ENCODE data around the gene GMDS.

The GMDS gene

DNA sequence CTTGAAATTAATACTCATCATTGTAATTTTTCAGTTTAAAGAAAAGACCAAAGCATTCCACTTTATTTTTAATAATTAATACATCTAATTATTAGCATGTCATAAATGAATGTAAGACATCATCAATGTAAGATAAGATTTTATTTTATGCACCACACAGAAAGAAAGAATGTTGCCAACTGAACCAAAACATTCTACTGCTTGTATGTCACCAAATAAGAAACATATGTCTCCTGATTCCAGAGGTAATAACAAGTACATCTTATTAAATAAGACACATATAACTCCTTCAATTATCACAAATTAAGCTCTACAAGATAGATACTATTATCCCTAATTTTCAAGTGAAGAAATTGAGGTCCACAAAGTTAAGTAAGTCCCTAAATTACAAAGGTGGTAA lies 189.5 kb downstream of the GMDS start:
- Histone ChIP-seq H3K4me3 (ENCODE audit: low read length, poor library complexity, severe bottlenecking) (no peak overlapping the region), H2AFZ (ENCODE audit: low read length) (no peak overlapping the region)

DNA sequence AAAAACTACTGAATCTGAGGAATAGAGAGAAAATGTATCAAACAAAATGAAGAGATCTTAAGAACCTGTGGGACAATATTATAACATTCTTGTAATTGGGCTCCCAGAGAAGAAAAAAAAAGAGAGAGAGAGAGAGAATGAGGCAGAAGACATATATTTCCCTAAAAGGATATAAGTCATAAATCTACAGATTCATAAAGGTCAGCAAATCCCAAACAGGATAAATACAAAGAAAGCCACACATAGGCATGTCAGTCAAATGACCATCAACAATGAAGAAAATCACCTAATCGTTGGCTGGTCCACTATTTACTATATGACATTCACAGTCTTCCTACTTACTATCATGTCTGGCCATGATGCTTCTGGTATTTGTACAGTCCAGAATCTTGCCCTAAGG lies 190.3 kb downstream of the GMDS start:
- H3K36me3 ChIP-seq (ENCODE audit: insufficient read depth, low read length) = no peaks in the 10 kb centered on the region
- no peak overlapping the region for H3K4me2 ChIP-seq (ENCODE audit: low read depth, low read length, poor library complexity, severe bottlenecking)
- H2AFZ ChIP-seq (ENCODE audit: low read length) = no peak overlapping the region
- TF ChIP-seq, protein P1, sequence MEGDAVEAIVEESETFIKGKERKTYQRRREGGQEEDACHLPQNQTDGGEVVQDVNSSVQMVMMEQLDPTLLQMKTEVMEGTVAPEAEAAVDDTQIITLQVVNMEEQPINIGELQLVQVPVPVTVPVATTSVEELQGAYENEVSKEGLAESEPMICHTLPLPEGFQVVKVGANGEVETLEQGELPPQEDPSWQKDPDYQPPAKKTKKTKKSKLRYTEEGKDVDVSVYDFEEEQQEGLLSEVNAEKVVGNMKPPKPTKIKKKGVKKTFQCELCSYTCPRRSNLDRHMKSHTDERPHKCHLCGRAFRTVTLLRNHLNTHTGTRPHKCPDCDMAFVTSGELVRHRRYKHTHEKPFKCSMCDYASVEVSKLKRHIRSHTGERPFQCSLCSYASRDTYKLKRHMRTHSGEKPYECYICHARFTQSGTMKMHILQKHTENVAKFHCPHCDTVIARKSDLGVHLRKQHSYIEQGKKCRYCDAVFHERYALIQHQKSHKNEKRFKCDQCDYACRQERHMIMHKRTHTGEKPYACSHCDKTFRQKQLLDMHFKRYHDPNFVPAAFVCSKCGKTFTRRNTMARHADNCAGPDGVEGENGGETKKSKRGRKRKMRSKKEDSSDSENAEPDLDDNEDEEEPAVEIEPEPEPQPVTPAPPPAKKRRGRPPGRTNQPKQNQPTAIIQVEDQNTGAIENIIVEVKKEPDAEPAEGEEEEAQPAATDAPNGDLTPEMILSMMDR (conservative IDR thresholded peaks at IDR 0.05; ENCODE audit: low read length) = no peak
- no peak for TF ChIP-seq EZH2phosphoT487 (IDR thresholded peaks at IDR 0.05; ENCODE audit: borderline replicate concordance)
- no peaks in the 10 kb centered on the region for H3K79me2 ChIP-seq (ENCODE audit: insufficient read depth, low read length)
- H3F3A ChIP-seq (ENCODE audit: low read depth) = no peaks in the 10 kb centered on the region
- no peaks in the 10 kb centered on the region for H3K27me3 ChIP-seq (ENCODE audit: insufficient read depth, low read length, poor library complexity, severe bottlenecking)
- no peaks in the 10 kb centered on the region for H4K20me1 ChIP-seq (ENCODE audit: insufficient read depth, low read length, poor library complexity, severe bottlenecking)
- peaks cover 9% of the 10 kb centered on the region for H3K4me1 ChIP-seq (ENCODE audit: insufficient read depth, low read length, poor library complexity, severe bottlenecking)
- no peak overlapping the region for H3K9ac ChIP-seq (ENCODE audit: low read depth, low read length, poor library complexity, severe bottlenecking)
- no peaks in the 10 kb centered on the region for H3K9me3 ChIP-seq (ENCODE audit: insufficient read depth, low read depth, low read length)
- H3K9me2 ChIP-seq (replicated peaks; ENCODE audit: low read depth, low read length) = no peaks in the 10 kb centered on the region
- no peak overlapping the region for H3K4me3 ChIP-seq (ENCODE audit: low read length, poor library complexity, severe bottlenecking)

More for the DNA sequence above, 189.5 kb downstream of the GMDS start:
- Histone ChIP-seq H3K9me2 (replicated peaks; ENCODE audit: low read depth, low read length) (no peaks in the 10 kb centered on the region), H4K20me1 (ENCODE audit: insufficient read depth, low read length, poor library complexity, severe bottlenecking) (no peaks in the 10 kb centered on the region), H3K4me1 (ENCODE audit: insufficient read depth, low read length, poor library complexity, severe bottlenecking) (peaks cover 9% of the 10 kb centered on the region), H3K27me3 (ENCODE audit: insufficient read depth, low read length, poor library complexity, severe bottlenecking) (no peaks in the 10 kb centered on the region), H3K4me2 (ENCODE audit: low read depth, low read length, poor library complexity, severe bottlenecking) (no peak overlapping the region), H3K36me3 (ENCODE audit: insufficient read depth, low read length) (no peaks in the 10 kb centered on the region), H3K9me3 (ENCODE audit: insufficient read depth, low read depth, low read length) (no peaks in the 10 kb centered on the region), H3K79me2 (ENCODE audit: insufficient read depth, low read length) (no peaks in the 10 kb centered on the region), H3F3A (ENCODE audit: low read depth) (no peaks in the 10 kb centered on the region), H3K9ac (ENCODE audit: low read depth, low read length, poor library complexity, severe bottlenecking) (no peak overlapping the region)
- no peak for TF ChIP-seq EZH2phosphoT487 (IDR thresholded peaks at IDR 0.05; ENCODE audit: borderline replicate concordance)
- TF ChIP-seq, protein P1 (conservative IDR thresholded peaks at IDR 0.05; ENCODE audit: low read length) = no peak

DNA sequence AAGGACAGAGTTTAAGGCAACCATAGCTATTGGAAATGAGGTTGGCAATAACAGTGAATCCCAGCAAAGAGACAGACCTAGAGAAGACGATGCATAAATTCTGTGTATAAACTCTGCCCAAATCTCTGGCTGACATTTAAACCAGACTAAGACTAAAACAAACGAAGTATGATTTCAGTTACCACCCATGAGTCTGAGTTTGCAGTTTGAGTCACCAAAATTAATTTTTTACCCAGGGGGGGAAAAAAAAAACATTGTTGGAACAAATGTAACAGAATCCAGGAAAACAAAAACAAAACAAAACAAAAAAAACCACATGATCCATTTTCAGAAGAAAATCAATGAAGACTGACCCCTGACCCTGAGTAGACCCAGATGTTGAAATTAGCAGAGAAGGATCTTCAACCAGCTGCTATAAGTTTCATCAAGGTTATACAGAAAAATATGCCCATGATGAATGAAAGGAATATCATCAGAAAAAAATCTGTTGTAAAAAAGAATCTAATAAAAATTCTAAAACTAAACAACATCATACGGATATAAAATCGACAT lies 190.8 kb downstream of the GMDS start:
- H3K4me2 ChIP-seq (ENCODE audit: low read depth, low read length, poor library complexity, severe bottlenecking) = no peak overlapping the region
- no peaks in the 10 kb centered on the region for H3K9me3 ChIP-seq (ENCODE audit: insufficient read depth, low read depth, low read length)

More for the DNA sequence above, 190.8 kb downstream of the GMDS start:
- H3K9me2 ChIP-seq (replicated peaks; ENCODE audit: low read depth, low read length) = no peaks in the 10 kb centered on the region
- H4K20me1 ChIP-seq (ENCODE audit: insufficient read depth, low read length, poor library complexity, severe bottlenecking) = no peaks in the 10 kb centered on the region
- no peaks in the 10 kb centered on the region for H3F3A ChIP-seq (ENCODE audit: low read depth)
- no peaks in the 10 kb centered on the region for H3K27me3 ChIP-seq (ENCODE audit: insufficient read depth, low read length, poor library complexity, severe bottlenecking)
- no peak overlapping the region for H3K9ac ChIP-seq (ENCODE audit: low read depth, low read length, poor library complexity, severe bottlenecking)
- no peak for TF ChIP-seq EZH2phosphoT487 (IDR thresholded peaks at IDR 0.05; ENCODE audit: borderline replicate concordance)
- TF ChIP-seq, protein P1 (conservative IDR thresholded peaks at IDR 0.05; ENCODE audit: low read length) = no peak
- H3K79me2 ChIP-seq (ENCODE audit: insufficient read depth, low read length) = no peaks in the 10 kb centered on the region
- no peak overlapping the region for H3K4me3 ChIP-seq (ENCODE audit: low read length, poor library complexity, severe bottlenecking)
- no peak overlapping the region for H2AFZ ChIP-seq (ENCODE audit: low read length)
- no peaks in the 10 kb centered on the region for H3K36me3 ChIP-seq (ENCODE audit: insufficient read depth, low read length)
- peaks cover 9% of the 10 kb centered on the region for H3K4me1 ChIP-seq (ENCODE audit: insufficient read depth, low read length, poor library complexity, severe bottlenecking)

Measured in Loucy (cell line).